SK-N-SH (cell line): Measurements from ENCODE around the gene CUX1. TPM values are rescaled to one million over a fixed set of nuclear protein-coding genes. Genes with fewer than 3 reads are reported as not detected.

ENCODE experiments used
- CTCF ChIA-PET: fragments of 300-600, 350-600 bp; formaldehyde crosslinking; extraction: SDS; loops from one replicate; lab custom pipeline; 2021; lab: Yijun Ruan, JAX
- POLR2A ChIA-PET: fragments of 350-600 bp; sonication (Branson Sonifier 250); formaldehyde crosslinking; extraction: SDS; loops from one replicate; lab custom pipeline; 2020; ENCODE audit warnings: antibody characterized with exemption, inconsistent platforms; lab: Yijun Ruan, JAX
- DNase-seq: peaks from one replicate; pipeline ENCODE4 v3.0.0; 2012
- H2AFZ ChIP-seq: fragments of 200-600 bp; sonication (generic); 2 replicates; pipeline ENCODE4 v1.8.1; 2016; ENCODE audit warnings: antibody characterized with exemption, mild to moderate bottlenecking, low read depth
- H3F3A ChIP-seq: fragments of 200-600 bp; sonication (generic); replicated peaks from 2 replicates; pipeline ENCODE3; 2016; ENCODE audit warnings: antibody characterized with exemption, mild to moderate bottlenecking; ENCODE audit not compliant: insufficient read depth
- H3K27ac ChIP-seq, 2 experiments: fragments of 200-500 bp in 1 of 2; fragments of 200-600 bp in 1 of 2; sonication (Bioruptor generic) in 1 of 2; sonication (generic), shearing (Covaris generic) in 1 of 2; 2 replicates each; pipeline versions ENCODE4 v1.5.1 to v1.6.1; 2014 to 2016; ENCODE audit warnings: low read depth in 2 of 2, inconsistent platforms in 1 of 2, low read length in 1 of 2, mild to moderate bottlenecking in 1 of 2, mixed read lengths in 1 of 2
- H3K27me3 ChIP-seq: fragments of 200-600 bp; sonication (generic), shearing (Covaris generic); 2 replicates; pipeline ENCODE4 v1.6.1; 2016; ENCODE audit warnings: mixed run types; ENCODE audit not compliant: insufficient read depth
- H3K36me3 ChIP-seq, 2 experiments: fragments of 200-500 bp in 1 of 2; fragments of 200-600 bp in 1 of 2; sonication (Bioruptor generic) in 1 of 2; sonication (generic) in 1 of 2; replicated peaks in 1 of 2; 2 replicates each; pipeline versions ENCODE3 to v1.5.1; 2014 to 2016; ENCODE audit warnings: low read length in 1 of 2, mild to moderate bottlenecking in 1 of 2; ENCODE audit not compliant: insufficient read depth in 2 of 2, control insufficient read depth in 1 of 2
- H3K4me1 ChIP-seq, 2 experiments: fragments of 200-500 bp in 1 of 2; fragments of 200-600 bp in 1 of 2; sonication (Bioruptor generic) in 1 of 2; sonication (generic), shearing (Covaris generic) in 1 of 2; 2 replicates each; pipeline versions ENCODE4 v1.5.1 to v1.6.1; 2014 to 2016; ENCODE audit warnings: low read depth in 1 of 2, low read length in 1 of 2, mixed run types in 1 of 2; ENCODE audit not compliant: insufficient read depth in 2 of 2, control insufficient read depth in 1 of 2
- H3K4me2 ChIP-seq: fragments of 200-600 bp; sonication (generic), shearing (Covaris generic); 2 replicates; pipeline ENCODE4 v1.6.1; 2017; ENCODE audit warnings: mixed run types
- H3K4me3 ChIP-seq, 2 experiments: fragments of 200-500 bp in 1 of 2; fragments of 200-600 bp in 1 of 2; sonication (Bioruptor generic) in 1 of 2; sonication (generic), shearing (Covaris generic) in 1 of 2; 2 replicates each; pipeline versions ENCODE4 v1.5.1 to v1.8.1; 2014 to 2016; ENCODE audit warnings: low read depth in 2 of 2, inconsistent platforms in 1 of 2, low read length in 1 of 2, mild to moderate bottlenecking in 1 of 2, mixed read lengths in 1 of 2, moderate library complexity in 1 of 2
- H3K79me2 ChIP-seq: fragments of 200-600 bp; sonication (generic); 2 replicates; pipeline ENCODE4 v1.8.1; 2017; ENCODE audit warnings: mild to moderate bottlenecking; ENCODE audit not compliant: insufficient read depth
- H3K9ac ChIP-seq: fragments of 200-600 bp; sonication (generic); 2 replicates; pipeline ENCODE4 v1.6.1; 2017; ENCODE audit warnings: mixed run types
- H3K9me2 ChIP-seq: fragments of 200-600 bp; sonication (generic); 2 replicates; pipeline ENCODE4 v1.6.1; 2017; ENCODE audit warnings: mixed run types
- H3K9me3 ChIP-seq: fragments of 200-600 bp; sonication (generic); 2 replicates; pipeline ENCODE4 v1.6.1; 2017; ENCODE audit warnings: mixed run types, mild to moderate bottlenecking, moderate library complexity
- H4K20me1 ChIP-seq: fragments of 200-600 bp; sonication (generic); 2 replicates; pipeline ENCODE4 v1.6.1; 2017; ENCODE audit warnings: mild to moderate bottlenecking, mixed run types; ENCODE audit not compliant: insufficient read depth
- CTCF ChIP-seq: fragments of 200-600 bp; sonication (generic); IDR thresholded peaks from 2 replicates; pipeline ENCODE4 v1.6.1; 2017; ENCODE audit warnings: antibody characterized with exemption, mild to moderate bottlenecking, moderate library complexity
- FOXM1 ChIP-seq: IDR thresholded peaks from 2 replicates; pipeline ENCODE4 v1.4.0; 2012; ENCODE audit warnings: low read depth, mild to moderate bottlenecking
- GABPA ChIP-seq: IDR thresholded peaks from 2 replicates; pipeline ENCODE4 v1.4.0; 2012; ENCODE audit warnings: low read depth, mild to moderate bottlenecking
- IRF3 ChIP-seq: fragments of 150-350 bp; IDR thresholded peaks from 2 replicates; pipeline ENCODE4 v1.6.1; 2016; ENCODE audit warnings: mild to moderate bottlenecking, low read depth, low read length
- JUND ChIP-seq: IDR thresholded peaks from 2 replicates; pipeline ENCODE4 v1.4.0; 2012
- RAD21 ChIP-seq: IDR thresholded peaks from 2 replicates; pipeline ENCODE4 v1.6.1; 2012; ENCODE audit warnings: mild to moderate bottlenecking, low read length
- RCOR1 ChIP-seq: fragments of 150-350 bp; IDR thresholded peaks from 2 replicates; pipeline ENCODE4 v1.6.1; 2017; ENCODE audit warnings: antibody characterized with exemption, low read length
- REST ChIP-seq: IDR thresholded peaks from 2 replicates; pipeline ENCODE4 v1.6.1; 2012; ENCODE audit warnings: mild to moderate bottlenecking, low read depth, low read length, moderate library complexity
- TEAD4 ChIP-seq: IDR thresholded peaks from 2 replicates; pipeline ENCODE4 v1.4.0; 2012; ENCODE audit warnings: mild to moderate bottlenecking, borderline replicate concordance; ENCODE audit not compliant: insufficient read depth
- USF1 ChIP-seq: IDR thresholded peaks from 2 replicates; pipeline ENCODE4 v1.4.0; 2012; ENCODE audit warnings: low read depth, borderline replicate concordance
- USF2 ChIP-seq: fragments of 150-350 bp; IDR thresholded peaks from 2 replicates; pipeline ENCODE4 v1.6.1; 2017; ENCODE audit warnings: antibody characterized with exemption, low read length, low read depth, borderline replicate concordance
- ZBTB33 ChIP-seq: IDR thresholded peaks from 2 replicates; pipeline ENCODE4 v1.4.0; 2012; ENCODE audit warnings: low read depth, borderline replicate concordance
- WGBS: methylation state at CpG from one replicate; pipeline ENCODE4 v1.1.6; 2017; ENCODE audit warnings: low lambda C conversion rate; 5-methylcytosine and 5-hydroxymethylcytosine counted together
- polyA plus RNA-seq, 3 experiments: library from polyadenylated mRNA; depleted of rRNA; stranded (reverse); fragments of >200 nt; gene quantifications; 2 replicates each; pipeline ENCODE4 v1.2.3, GENCODE V29; 2012

Gene CUX1
- polyA plus RNA-seq, 1 of the 3 experiments (the other 2 are of a cell fraction) = 68.6 TPM

- 82% methylated on average over 4 of the region's 5 CpGs for WGBS
- no peaks in the 10 kb centered on the region for H4K20me1 ChIP-seq
- H3K27me3 ChIP-seq = no peaks in the 10 kb centered on the region
- H3K9ac ChIP-seq = no peak overlapping the region
- H3K9me2 ChIP-seq = no peaks in the 10 kb centered on the region
- POLR2A ChIA-PET = interaction anchor here (0.5 kb wide), 1 partner anchor 628 kb away, joined by 3 read pairs; no protein-coding TSS in a partner anchor
- no peak for DNase-seq
- no peak overlapping the region for H3K4me2 ChIP-seq
- H3F3A ChIP-seq = no peaks in the 10 kb centered on the region
- no peaks in the 10 kb centered on the region for H3K9me3 ChIP-seq
- H3K27ac ChIP-seq = no peak overlapping the region
- no peaks in the 10 kb centered on the region for H3K79me2 ChIP-seq
- no peak overlapping the region for H3K4me3 ChIP-seq
- TF ChIP-seq JUND (no peak), USF1 (no peak), GABPA (no peak), IRF3 (no peak), RAD21 (no peak), CTCF (no peak), ZBTB33 (no peak), TEAD4 (no peak)
- TF ChIP-seq, all 33 proteins: peak for 0
- no peak overlapping the region for H2AFZ ChIP-seq
- peaks cover 0 to 13% of the 10 kb centered on the region in 2 experiments; a peak in 1 of 4 replicates for H3K4me1 ChIP-seq
- H3K36me3 ChIP-seq = no peaks in the 10 kb centered on the region
- CTCF ChIA-PET = interaction anchor here (0.9 to 15.8 kb wide), 13 partner anchors 9 to 738 kb away, joined by 3 to 421 read pairs (median 9); partner anchors contain the start of gene PRKRIP1
These were observed 463.1 kb downstream of the CUX1 start for GRCh38 chr7:102280521-102280920.

GRCh38 chr7:102281785-102282184 is 464.4 kb downstream of the CUX1 start:
- H3K4me3 ChIP-seq = no peak overlapping the region
- 92% methylated on average over 14 of the region's 14 CpGs for WGBS
- DNase-seq = no peak
- no peaks in the 10 kb centered on the region for H3K79me2 ChIP-seq
- H3K4me1 ChIP-seq = peaks cover 0 to 21% of the 10 kb centered on the region in 2 experiments; a peak in 1 of 4 replicates
- no peaks in the 10 kb centered on the region for H3K36me3 ChIP-seq
- no peaks in the 10 kb centered on the region for H4K20me1 ChIP-seq
- no peaks in the 10 kb centered on the region for H3F3A ChIP-seq
- ChIA-PET POLR2A (no interaction called here), CTCF (interaction anchor here (0.8 to 15.8 kb wide), 5 partner anchors 10 to 739 kb away, joined by 3 to 421 read pairs (median 13); partner anchors contain the start of gene PRKRIP1)
- H3K27me3 ChIP-seq = no peaks in the 10 kb centered on the region
- TF ChIP-seq RCOR1 (no peak), CTCF (no peak), REST (no peak), USF2 (no peak), FOXM1 (no peak)
- H2AFZ ChIP-seq = no peak overlapping the region
- no peak overlapping the region for H3K9ac ChIP-seq
- no peaks in the 10 kb centered on the region for H3K9me3 ChIP-seq
- no peaks in the 10 kb centered on the region for H3K9me2 ChIP-seq
- H3K27ac ChIP-seq = no peak overlapping the region
- no peak overlapping the region for H3K4me2 ChIP-seq
